MM.1S (cell line): ENCODE results near the gene FLVCR1.

ENCODE experiments used
- DNase-seq: peaks from one replicate; pipeline ENCODE4 v3.0.0-alpha.2; 2015
- H2AFZ ChIP-seq: fragments of 300-600 bp; sonication (generic); 2 replicates; pipeline ENCODE4 v1.6.0; 2016; ENCODE audit warnings: antibody characterized with exemption, low read length
- H3F3A ChIP-seq: fragments of 300-600 bp; sonication (generic); 2 replicates; pipeline ENCODE4 v1.6.1; 2016; ENCODE audit warnings: mild to moderate bottlenecking, antibody characterized with exemption, low read length, moderate library complexity, mixed read lengths; ENCODE audit not compliant: insufficient read depth
- H3K27ac ChIP-seq: fragments of 300-600 bp; sonication (generic); 2 replicates; pipeline ENCODE4 v1.5.1; 2016; ENCODE audit warnings: mild to moderate bottlenecking, low read length
- H3K27me3 ChIP-seq: fragments of 300-600 bp; sonication (generic); replicated peaks from 2 replicates; pipeline ENCODE4 v1.6.0; 2016; ENCODE audit warnings: low read length; ENCODE audit not compliant: insufficient read depth
- H3K36me3 ChIP-seq: fragments of 300-600 bp; sonication (generic); replicated peaks from 2 replicates; pipeline ENCODE4 v1.6.1; 2016; ENCODE audit warnings: mild to moderate bottlenecking, low read length, mixed read lengths; ENCODE audit not compliant: insufficient read depth
- H3K4me1 ChIP-seq: fragments of 300-600 bp; sonication (generic); 2 replicates; pipeline ENCODE4 v1.6.1; 2016; ENCODE audit warnings: low read length, mixed read lengths
- H3K4me2 ChIP-seq: fragments of 300-600 bp; sonication (generic); 2 replicates; pipeline ENCODE4 v1.6.0; 2016; ENCODE audit warnings: low read depth, low read length
- H3K4me3 ChIP-seq: fragments of 300-600 bp; sonication (generic); 2 replicates; pipeline ENCODE4 v1.5.1; 2016; ENCODE audit warnings: low read length, mixed read lengths
- H3K79me2 ChIP-seq: fragments of 300-600 bp; sonication (generic); 2 replicates; pipeline ENCODE4 v1.6.1; 2016; ENCODE audit warnings: mixed run types, low read length, mixed read lengths
- H3K9ac ChIP-seq: fragments of 300-600 bp; sonication (generic); 2 replicates; pipeline ENCODE4 v1.6.1; 2016; ENCODE audit warnings: low read length, mixed read lengths
- H3K9me2 ChIP-seq: fragments of 300-600 bp; sonication (generic); replicated peaks from 2 replicates; pipeline ENCODE4 v1.6.1; 2016; ENCODE audit warnings: mild to moderate bottlenecking, low read length, mixed read lengths; ENCODE audit not compliant: insufficient read depth
- H3K9me3 ChIP-seq: fragments of 300-600 bp; sonication (generic); replicated peaks from 2 replicates; pipeline ENCODE4 v1.6.1; 2016; ENCODE audit warnings: mild to moderate bottlenecking, low read length, mixed read lengths; ENCODE audit not compliant: insufficient read depth
- H4K20me1 ChIP-seq: fragments of 300-600 bp; sonication (generic); 2 replicates; pipeline ENCODE4 v1.6.1; 2016; ENCODE audit warnings: mild to moderate bottlenecking, low read length, moderate library complexity, mixed read lengths; ENCODE audit not compliant: insufficient read depth
- CTCF ChIP-seq: fragments of 300-600 bp; sonication (generic); IDR thresholded peaks from 2 replicates; pipeline ENCODE4 v1.5.1; 2016; ENCODE audit warnings: antibody characterized with exemption, low read length, mixed read lengths
- EZH2 ChIP-seq: fragments of 300-600 bp; sonication (generic); optimal IDR thresholded peaks from 2 replicates; pipeline ENCODE3; 2017; ENCODE audit warnings: low read depth, mild to moderate bottlenecking, antibody characterized with exemption, low read length, mixed read lengths
- EZH2phosphoT487 ChIP-seq: fragments of 300-600 bp; sonication (generic); IDR thresholded peaks from 2 replicates; pipeline ENCODE4 v1.6.1; 2018; ENCODE audit warnings: antibody characterized with exemption, low read length

Gene FLVCR1

GRCh38 chr1:212871976-212872375 lies 13.9 kb downstream of the FLVCR1 start:
- Histone ChIP-seq H3K79me2 (no peaks in the 10 kb centered on the region), H3K9me2 (no peaks in the 10 kb centered on the region), H3K27me3 (no peaks in the 10 kb centered on the region), H3K36me3 (no peaks in the 10 kb centered on the region; the same call in 1 of the 2 replicates), H3K27ac (no peak overlapping the region), H3K4me3 (no peak overlapping the region), H3K9ac (no peak overlapping the region), H3K9me3 (no peaks in the 10 kb centered on the region), H2AFZ (no peak overlapping the region), H3K4me1 (no peaks in the 10 kb centered on the region), H3K4me2 (no peak overlapping the region), H3F3A (no peaks in the 10 kb centered on the region), H4K20me1 (no peaks in the 10 kb centered on the region)
- DNase-seq, result no peak
- TF ChIP-seq EZH2phosphoT487, result no peak
- no peak for TF ChIP-seq EZH2
- TF ChIP-seq CTCF, result no peak

GRCh38 chr1:212873518-212873917 lies 15.4 kb downstream of the FLVCR1 start:
- DNase-seq, result no peak
- Histone ChIP-seq H3K9ac (no peak overlapping the region), H3K36me3 (no peaks in the 10 kb centered on the region; the same call in 1 of the 2 replicates), H3K27me3 (no peaks in the 10 kb centered on the region), H3K79me2 (no peaks in the 10 kb centered on the region), H2AFZ (no peak overlapping the region), H3F3A (no peaks in the 10 kb centered on the region), H3K4me1 (no peaks in the 10 kb centered on the region), H3K9me2 (no peaks in the 10 kb centered on the region), H3K27ac (no peak overlapping the region), H4K20me1 (no peaks in the 10 kb centered on the region), H3K4me2 (no peak overlapping the region), H3K9me3 (no peaks in the 10 kb centered on the region), H3K4me3 (no peak overlapping the region)
- TF ChIP-seq EZH2phosphoT487 (no peak), EZH2 (no peak)

- no peaks in the 10 kb centered on the region for H3K27me3 ChIP-seq
- no peaks in the 10 kb centered on the region for H3K79me2 ChIP-seq
- TF ChIP-seq EZH2, result no peak
- no peak for TF ChIP-seq CTCF
- TF ChIP-seq EZH2phosphoT487, result no peak
- H3K9me3 ChIP-seq, result no peaks in the 10 kb centered on the region
- H2AFZ ChIP-seq, result no peak overlapping the region
- no peak overlapping the region for H3K4me2 ChIP-seq
- no peaks in the 10 kb centered on the region for H3F3A ChIP-seq
- DNase-seq, result no peak
- H3K36me3 ChIP-seq, result no peaks in the 10 kb centered on the region; the same call in 1 of the 2 replicates
- no peaks in the 10 kb centered on the region for H3K4me1 ChIP-seq
- no peaks in the 10 kb centered on the region for H4K20me1 ChIP-seq
- no peak overlapping the region for H3K27ac ChIP-seq
- H3K9me2 ChIP-seq, result no peaks in the 10 kb centered on the region
- H3K9ac ChIP-seq, result no peak overlapping the region
- H3K4me3 ChIP-seq, result no peak overlapping the region
Measured at GRCh38 chr1:212878418-212878817, 20.3 kb downstream of the FLVCR1 start.

GRCh38 chr1:212879947-212880690 lies 22.0 kb downstream of the FLVCR1 start:
- Histone ChIP-seq H2AFZ (no peak overlapping the region), H3K4me3 (no peak overlapping the region), H3K9me3 (no peaks in the 10 kb centered on the region), H3K27ac (no peak overlapping the region), H3K79me2 (no peaks in the 10 kb centered on the region), H3K9ac (no peak overlapping the region), H3K36me3 (no peaks in the 10 kb centered on the region; the same call in 1 of the 2 replicates), H3K27me3 (no peaks in the 10 kb centered on the region), H3K9me2 (no peaks in the 10 kb centered on the region), H4K20me1 (no peaks in the 10 kb centered on the region), H3F3A (no peaks in the 10 kb centered on the region), H3K4me1 (no peaks in the 10 kb centered on the region), H3K4me2 (no peak overlapping the region)
- TF ChIP-seq CTCF, result no peak
- no peak for TF ChIP-seq EZH2
- no peak for TF ChIP-seq EZH2phosphoT487
- no peak for DNase-seq
